SK-N-MC (cell line): ENCODE measurements around the gene AIP.

ENCODE experiments used
- EZH2 ChIP-seq: fragments of 200-600 bp; sonication (generic); IDR thresholded peaks from one replicate; pipeline ENCODE4 v1.6.1; 2017; ENCODE audit warnings: antibody characterized with exemption
- FOXP2 ChIP-seq: optimal IDR thresholded peaks from 2 replicates; pipeline ENCODE3; 2011; ENCODE audit warnings: mild to moderate bottlenecking, moderate library complexity; ENCODE audit not compliant: insufficient read depth; ENCODE audit errors: extremely low read length, control extremely low read depth
- POLR2AphosphoS5 ChIP-seq: IDR thresholded peaks from 2 replicates; pipeline ENCODE4 v1.6.1; 2012; ENCODE audit warnings: mild to moderate bottlenecking, low read depth, low read length, borderline replicate concordance

DNA sequence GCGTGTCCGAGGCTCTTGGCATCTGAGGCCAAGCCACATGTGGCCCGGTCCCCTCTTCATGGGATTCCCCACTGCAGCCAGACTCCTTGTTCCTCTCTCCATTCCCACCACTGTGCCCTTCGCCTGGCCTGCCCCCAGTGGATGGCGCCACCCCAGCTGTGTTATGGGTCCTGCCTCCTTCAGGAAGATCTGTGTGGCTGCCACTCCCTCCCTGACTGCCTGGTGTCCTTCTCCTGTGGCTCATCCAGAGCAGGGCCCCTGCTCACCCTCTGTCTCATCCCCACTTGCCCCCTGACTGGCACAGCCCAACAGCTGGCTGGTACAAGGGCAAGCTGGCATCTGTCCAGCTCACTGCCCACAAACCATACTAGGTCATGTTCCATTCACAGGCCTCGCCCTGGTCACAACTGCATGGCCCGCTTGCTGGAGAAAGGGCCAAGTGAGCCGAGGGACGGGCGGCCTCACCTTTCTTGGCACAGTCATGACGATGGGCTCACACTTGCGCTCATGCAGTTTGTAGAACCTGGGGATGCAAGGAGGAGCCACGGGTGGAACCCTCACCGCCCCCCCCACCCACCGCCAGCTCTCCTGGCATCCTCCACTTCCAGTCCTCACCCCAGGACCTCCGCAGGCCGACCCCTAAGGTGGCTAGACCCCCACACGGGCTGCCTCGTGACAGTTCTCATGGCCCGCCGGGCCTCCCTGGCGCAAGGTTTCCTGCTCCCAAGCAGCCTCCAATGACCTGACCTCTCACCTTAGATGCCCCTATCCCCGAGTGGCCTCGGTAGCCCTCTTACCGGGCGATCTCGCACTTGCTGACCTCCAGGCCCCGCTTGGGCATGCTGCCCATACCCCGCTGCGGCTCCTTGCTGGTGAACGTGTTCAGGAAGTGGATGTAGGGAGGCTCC is 43.3 kb upstream of the AIP start:
- TF ChIP-seq POLR2AphosphoS5 (no peak), EZH2 (no peak), FOXP2 (no peak)
